ENCODE measurements around the gene PIK3CB. TPM values are rescaled to one million over a fixed set of nuclear protein-coding genes. Genes with fewer than 3 reads are reported as not detected.

Gene PIK3CB
- total and polyA plus RNA-seq, 2 of the 8 experiments (the other 6 are each of a cell fraction or from before 2014, with no cell fraction given) = 8.3 to 35.2 TPM

DNA sequence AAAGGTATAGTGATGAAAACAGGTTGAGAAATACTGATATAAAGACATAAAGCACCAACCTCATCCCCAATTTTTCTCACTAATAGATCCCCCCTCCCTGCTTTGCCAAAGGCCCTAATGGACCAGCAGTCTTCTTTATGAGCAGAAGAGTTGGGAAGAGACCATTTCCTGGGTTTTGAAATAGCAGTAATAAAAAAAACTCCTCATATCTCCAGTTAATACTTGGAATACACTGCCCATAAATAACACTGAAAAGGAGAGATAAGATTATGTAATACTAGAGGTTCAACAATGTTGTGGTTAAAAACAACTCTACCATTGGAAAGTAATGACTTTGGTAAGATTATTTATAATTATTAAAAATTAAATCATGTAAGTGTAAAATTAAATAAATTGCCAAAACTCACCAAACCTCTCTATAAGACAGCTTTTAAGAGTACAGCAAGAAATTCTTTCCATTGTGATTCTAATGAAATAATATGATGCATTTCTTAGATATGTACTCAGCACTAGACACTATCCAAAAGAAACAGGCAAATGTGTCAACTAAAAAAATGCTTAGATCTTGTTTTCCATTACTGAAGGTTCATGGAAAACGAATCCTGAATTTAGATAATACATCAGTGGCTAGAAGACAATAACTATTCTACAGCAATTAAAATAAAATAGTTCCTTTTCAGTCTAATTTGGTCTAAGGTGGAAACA, 137.9 kb downstream of the PIK3CB start:
- FAIRE-seq (no peak), DNase-seq (ENCODE audit: low read depth in 1 of 2, low spot score in 2 of 2) (no peak)
- Histone ChIP-seq H4K20me1 (replicated peaks in 1 of 2; ENCODE audit: control insufficient read depth in 1 of 2, insufficient read depth in 2 of 2, low read length in 2 of 2) (no peaks in the 10 kb centered on the region), H4K91ac (replicated peaks; ENCODE audit: insufficient read length, low read length) (no peak overlapping the region), H3K14ac (ENCODE audit: insufficient read length) (no peak overlapping the region), H3K4ac (replicated peaks; ENCODE audit: insufficient read length, low read depth, low read length) (no peak overlapping the region), H2AFZ (ENCODE audit: low read length) (no peak overlapping the region), H2BK20ac (ENCODE audit: low read length) (no peak overlapping the region), H3K4me3 (ENCODE audit: extremely low read depth in 1 of 4, insufficient read depth in 2 of 4, low read depth in 3 of 4, low read length in 4 of 4) (no peak overlapping the region), H3K23me2 (ENCODE audit: low read depth, low read length) (no peaks in the 10 kb centered on the region), H2AK5ac (ENCODE audit: low read depth, low read length) (no peak overlapping the region), H4K8ac (ENCODE audit: extremely low read depth, insufficient read depth, low read length) (no peak overlapping the region), H3K9me3 (ENCODE audit: insufficient read depth in 2 of 2, low read depth in 1 of 2, low read length in 1 of 2) (no peaks in the 10 kb centered on the region), H2BK15ac (ENCODE audit: low read length) (no peak overlapping the region), H2BK120ac (replicated peaks; ENCODE audit: low read depth, low read length) (no peak overlapping the region), H3K4me1 (replicated peaks in 1 of 4; ENCODE audit: control insufficient read depth in 3 of 4, insufficient read depth in 4 of 4, low read length in 3 of 4) (no peaks in the 10 kb centered on the region), H3K79me1 (ENCODE audit: low read depth, low read length) (no peaks in the 10 kb centered on the region), H3K79me2 (ENCODE audit: control insufficient read depth in 1 of 2, insufficient read depth in 2 of 2, low read length in 2 of 2) (no peaks in the 10 kb centered on the region), H3K23ac (ENCODE audit: insufficient read length) (no peak overlapping the region), H3K18ac (ENCODE audit: extremely low read depth, low read length) (no peak overlapping the region), H3K27me3 (replicated peaks in 1 of 4; ENCODE audit: control insufficient read depth in 3 of 4, extremely low read depth in 1 of 4, insufficient read depth in 3 of 4, low read length in 3 of 4) (no peaks in the 10 kb centered on the region), H3K4me2 (ENCODE audit: insufficient read depth in 1 of 2, low read depth in 2 of 2, low read length in 2 of 2) (no peak overlapping the region), H2BK5ac (ENCODE audit: low read depth, low read length) (no peak overlapping the region), H4K5ac (ENCODE audit: insufficient read length, low read depth, low read length) (no peak overlapping the region), H3K27ac (ENCODE audit: low read depth, low read length) (no peak overlapping the region), H3K36me3 (ENCODE audit: control insufficient read depth in 2 of 4, insufficient read depth in 4 of 4, low read length in 3 of 4) (peaks cover 0 to 26% (median 6%) of the 10 kb centered on the region in 4 experiments; a peak in 4 of 8 replicates), H3K56ac (replicated peaks; ENCODE audit: insufficient read length, low read depth, low read length) (no peak overlapping the region), H3K9ac (replicated peaks in 1 of 4; ENCODE audit: extremely low read depth in 1 of 4, low read depth in 3 of 4, low read length in 3 of 4) (no peak overlapping the region), H2BK12ac (ENCODE audit: low read depth, low read length) (no peak overlapping the region)
- POLR2A ChIA-PET (ENCODE audit: partially characterized antibody) = interaction anchor here (1.2 kb wide), 1 partner anchor 218 kb away, joined by 4 read pairs; no protein-coding TSS in a partner anchor
- 96% methylated on average over 1 of the region's 1 CpG; no CpG with 5 or more reads in 1 of the 2 experiments for WGBS, 2 experiments (ENCODE audit: extremely low coverage in 1 of 2, insufficient coverage in 1 of 2, insufficient read length in 1 of 2, insufficient replicate concordance in 2 of 2, low coverage in 1 of 2, low lambda C conversion rate in 2 of 2, missing lambda C conversion rate in 1 of 2)
- CTCF ChIA-PET (ENCODE audit: partially characterized antibody) = interaction anchor here (1.0 to 16.8 kb wide), 5 partner anchors 103 to 239 kb away, joined by 3 to 322 read pairs (median 3); partner anchors contain the start of gene CEP70
- TF ChIP-seq GTF2F1 (IDR thresholded peaks at IDR 0.05; ENCODE audit: borderline replicate concordance, low read depth, low read length) = no peak
- TF ChIP-seq GABPA (IDR thresholded peaks at IDR 0.05; ENCODE audit: borderline replicate concordance, insufficient read depth, low read length) = no peak
- no peak for TF ChIP-seq SUZ12 (IDR thresholded peaks at IDR 0.05; ENCODE audit: low read length)
- TF ChIP-seq MAFK (IDR thresholded peaks at IDR 0.05; ENCODE audit: low read depth, low read length) = no peak
- no peak for TF ChIP-seq RNF2 (IDR thresholded peaks at IDR 0.05; ENCODE audit: borderline replicate concordance, low read depth, low read length, missing control alignments, poor library complexity, severe bottlenecking)
- no peak for TF ChIP-seq CTBP2 (IDR thresholded peaks at IDR 0.05; ENCODE audit: borderline replicate concordance, insufficient read depth, insufficient read length, low read length)
- no peak for TF ChIP-seq EZH2 (IDR thresholded peaks at IDR 0.05; ENCODE audit: low read depth, low read length, severe bottlenecking)
- no peak for TF ChIP-seq POLR2A (IDR thresholded peaks at IDR 0.05; ENCODE audit: control extremely low read depth in 1 of 2, low read depth in 2 of 2, low read length in 2 of 2)
- no peak for TF ChIP-seq BRCA1 (IDR thresholded peaks at IDR 0.05; ENCODE audit: low read depth, low read length)
- TF ChIP-seq KDM4A (IDR thresholded peaks at IDR 0.05; ENCODE audit: low read depth, low read length, severe bottlenecking) = no peak
- no peak for TF ChIP-seq ASH2L (IDR thresholded peaks at IDR 0.05; ENCODE audit: low read length)
- TF ChIP-seq BACH1 (IDR thresholded peaks at IDR 0.05; ENCODE audit: low read length) = no peak
- TF ChIP-seq PHF8 (conservative IDR thresholded peaks at IDR 0.05; ENCODE audit: low read depth, low read length) = no peak
